Osteocyte (in vitro differentiated cells): ENCODE data around the gene LARP4B. TPM values are rescaled to one million over a fixed set of nuclear protein-coding genes. Genes with fewer than 3 reads are reported as not detected.

Experiments used
- DNase-seq: peaks from one replicate; pipeline ENCODE4 v3.0.0; 2021; ENCODE audit warnings: mixed read lengths; ENCODE audit not compliant: unreplicated experiment; ENCODE audit errors: extremely low spot score
- H3K27ac Mint-ChIP-seq: one replicate; pipeline ENCODE4 v1.8.0; 2021; ENCODE audit warnings: mild to moderate bottlenecking, mixed read lengths; ENCODE audit not compliant: unreplicated experiment
- H3K27me3 Mint-ChIP-seq: one replicate; pipeline ENCODE4 v1.8.0; 2021; ENCODE audit warnings: mixed read lengths; ENCODE audit not compliant: unreplicated experiment
- H3K36me3 Mint-ChIP-seq: one replicate; pipeline ENCODE4 v1.8.0; 2021; ENCODE audit warnings: mixed read lengths; ENCODE audit not compliant: unreplicated experiment
- H3K4me1 Mint-ChIP-seq: one replicate; pipeline ENCODE4 v1.8.0; 2021; ENCODE audit warnings: mixed read lengths; ENCODE audit not compliant: unreplicated experiment
- H3K4me3 Mint-ChIP-seq: one replicate; pipeline ENCODE4 v1.8.0; 2021; ENCODE audit warnings: mild to moderate bottlenecking, moderate library complexity, mixed read lengths; ENCODE audit not compliant: unreplicated experiment
- H3K9me3 Mint-ChIP-seq: one replicate; pipeline ENCODE4 v1.8.0; 2021; ENCODE audit warnings: mixed read lengths; ENCODE audit not compliant: unreplicated experiment
- CTCF ChIP-seq: fragments of 200-600 bp; sonication (generic); IDR thresholded peaks from 2 replicates; pipeline ENCODE4 v1.5.0; 2021; ENCODE audit warnings: antibody characterized with exemption, mild to moderate bottlenecking, moderate library complexity
- total RNA-seq: library from RNA; stranded (reverse); gene quantifications from 2 replicates; pipeline ENCODE4 v1.2.1, GENCODE V29; 2021

The LARP4B gene
- total RNA-seq, 1 donor from 2014 or later, result 79.6 TPM

GRCh38 chr10:920450-920849, 11.1 kb downstream of the LARP4B start:
- no peak for TF ChIP-seq CTCF
- H3K4me1 Mint-ChIP-seq, result peaks cover 23% of the 10 kb centered on the region
- no peaks in the 10 kb centered on the region for H3K9me3 Mint-ChIP-seq
- H3K36me3 Mint-ChIP-seq, result no peaks in the 10 kb centered on the region
- peak; percentile 27 for DNase-seq
- no peaks in the 10 kb centered on the region for H3K27me3 Mint-ChIP-seq
- H3K4me3 Mint-ChIP-seq, result no peak overlapping the region
- H3K27ac Mint-ChIP-seq, result no peak overlapping the region

- no peaks in the 10 kb centered on the region for H3K9me3 Mint-ChIP-seq
- H3K4me3 Mint-ChIP-seq, result no peak overlapping the region
- DNase-seq, result no peak
- no peak overlapping the region for H3K27ac Mint-ChIP-seq
- no peaks in the 10 kb centered on the region for H3K27me3 Mint-ChIP-seq
- no peaks in the 10 kb centered on the region for H3K36me3 Mint-ChIP-seq
- H3K4me1 Mint-ChIP-seq, result peaks cover 19% of the 10 kb centered on the region
- no peak for TF ChIP-seq CTCF
Measured at GRCh38 chr10:919481-919880, 12.0 kb downstream of the LARP4B start.

- H3K4me3 Mint-ChIP-seq, result no peak overlapping the region
- no peaks in the 10 kb centered on the region for H3K27me3 Mint-ChIP-seq
- no peaks in the 10 kb centered on the region for H3K36me3 Mint-ChIP-seq
- H3K4me1 Mint-ChIP-seq, result peaks cover 13% of the 10 kb centered on the region
- TF ChIP-seq CTCF, result no peak
- H3K27ac Mint-ChIP-seq, result no peak overlapping the region
- H3K9me3 Mint-ChIP-seq, result no peaks in the 10 kb centered on the region
- no peak for DNase-seq
Measured at GRCh38 chr10:917999-918398, 13.5 kb downstream of the LARP4B start.

GRCh38 chr10:917416-917720, 14.1 kb downstream of the LARP4B start:
- no peak overlapping the region for H3K27ac Mint-ChIP-seq
- no peaks in the 10 kb centered on the region for H3K9me3 Mint-ChIP-seq
- no peak for TF ChIP-seq CTCF
- H3K4me1 Mint-ChIP-seq, result peaks cover 9% of the 10 kb centered on the region
- H3K4me3 Mint-ChIP-seq, result no peak overlapping the region
- DNase-seq, result no peak
- H3K27me3 Mint-ChIP-seq, result no peaks in the 10 kb centered on the region
- no peaks in the 10 kb centered on the region for H3K36me3 Mint-ChIP-seq

- H3K4me3 Mint-ChIP-seq, result no peak overlapping the region
- peaks cover 8% of the 10 kb centered on the region for H3K4me1 Mint-ChIP-seq
- no peak overlapping the region for H3K27ac Mint-ChIP-seq
- no peaks in the 10 kb centered on the region for H3K9me3 Mint-ChIP-seq
- no peaks in the 10 kb centered on the region for H3K27me3 Mint-ChIP-seq
- TF ChIP-seq CTCF, result no peak
- H3K36me3 Mint-ChIP-seq, result no peaks in the 10 kb centered on the region
- DNase-seq, result no peak
Measured at GRCh38 chr10:916716-917415, 14.6 kb downstream of the LARP4B start.
